Lower leg skin (tissue), 3 donors: ENCODE results near the gene ERG.

Source experiments
- POLR2A ChIP-seq, 2 donors: fragments of 450-650 bp; IDR thresholded peaks; one replicate each; pipeline ENCODE4 v1.6.1; 2016 to 2017; ENCODE audit warnings: antibody characterized with exemption in 2 of 2, mild to moderate bottlenecking in 1 of 2, moderate library complexity in 1 of 2
- TF ChIP-seq, protein P1 (sequence below), 3 donors: fragments of 450-650 bp; IDR thresholded peaks; one replicate each; pipeline ENCODE4 v1.5.1; 2016; ENCODE audit warnings: antibody characterized with exemption in 3 of 3, mild to moderate bottlenecking in 3 of 3, moderate library complexity in 2 of 3

DNA sequence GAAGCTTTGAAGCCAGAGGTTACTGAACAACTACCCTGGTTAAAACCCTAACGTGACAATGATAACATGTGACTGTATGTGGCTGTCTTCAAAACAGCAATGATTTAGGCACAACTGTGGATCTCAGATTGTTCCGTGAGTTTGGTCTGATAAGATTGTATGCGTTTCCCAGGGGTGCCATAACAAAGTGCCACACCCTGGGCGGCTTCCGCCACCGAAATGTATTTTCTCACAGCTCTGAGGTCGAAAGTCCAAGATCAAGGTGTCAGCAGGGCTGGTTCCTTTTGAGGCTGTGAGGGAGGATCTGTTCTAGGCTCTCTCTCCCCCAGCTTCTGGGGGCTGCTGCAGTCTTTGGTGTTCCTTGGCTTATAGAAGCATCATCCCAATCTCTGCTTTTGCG is 29.5 kb upstream of the ERG start:
- TF ChIP-seq, protein P1, sequence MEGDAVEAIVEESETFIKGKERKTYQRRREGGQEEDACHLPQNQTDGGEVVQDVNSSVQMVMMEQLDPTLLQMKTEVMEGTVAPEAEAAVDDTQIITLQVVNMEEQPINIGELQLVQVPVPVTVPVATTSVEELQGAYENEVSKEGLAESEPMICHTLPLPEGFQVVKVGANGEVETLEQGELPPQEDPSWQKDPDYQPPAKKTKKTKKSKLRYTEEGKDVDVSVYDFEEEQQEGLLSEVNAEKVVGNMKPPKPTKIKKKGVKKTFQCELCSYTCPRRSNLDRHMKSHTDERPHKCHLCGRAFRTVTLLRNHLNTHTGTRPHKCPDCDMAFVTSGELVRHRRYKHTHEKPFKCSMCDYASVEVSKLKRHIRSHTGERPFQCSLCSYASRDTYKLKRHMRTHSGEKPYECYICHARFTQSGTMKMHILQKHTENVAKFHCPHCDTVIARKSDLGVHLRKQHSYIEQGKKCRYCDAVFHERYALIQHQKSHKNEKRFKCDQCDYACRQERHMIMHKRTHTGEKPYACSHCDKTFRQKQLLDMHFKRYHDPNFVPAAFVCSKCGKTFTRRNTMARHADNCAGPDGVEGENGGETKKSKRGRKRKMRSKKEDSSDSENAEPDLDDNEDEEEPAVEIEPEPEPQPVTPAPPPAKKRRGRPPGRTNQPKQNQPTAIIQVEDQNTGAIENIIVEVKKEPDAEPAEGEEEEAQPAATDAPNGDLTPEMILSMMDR (IDR thresholded peaks at IDR 0.05), result no peak
- TF ChIP-seq POLR2A (IDR thresholded peaks at IDR 0.05), result no peak
